WI38 (cell line): ENCODE data around the gene HSF5.

Source experiments
- H3K4me3 ChIP-seq: 2 replicates; pipeline ENCODE4 v1.5.1; 2011; ENCODE audit warnings: low read depth, mild to moderate bottlenecking, control low read depth, low read length
- TF ChIP-seq, protein P1 (sequence below): IDR thresholded peaks from 2 replicates; pipeline ENCODE4 v1.5.1; 2012; ENCODE audit warnings: low read depth, mild to moderate bottlenecking, control low read depth, low read length

The HSF5 gene

DNA sequence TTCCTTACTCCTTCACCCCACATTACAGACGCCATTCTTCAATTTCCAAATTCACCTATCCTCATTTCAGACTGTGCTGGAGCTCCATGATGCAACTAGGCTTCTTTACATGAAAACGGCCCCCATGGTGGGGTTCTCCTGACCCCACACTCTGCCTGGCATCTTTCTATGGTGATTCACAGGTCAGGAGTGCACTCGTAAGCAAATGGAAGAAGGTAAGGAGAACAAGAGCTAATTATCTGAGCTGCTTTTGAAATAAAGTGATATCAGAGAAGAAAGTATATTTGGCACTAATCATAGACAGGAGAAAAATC lies 108.7 kb downstream of the HSF5 start:
- H3K4me3 ChIP-seq: no peak overlapping the region
- TF ChIP-seq, protein P1, sequence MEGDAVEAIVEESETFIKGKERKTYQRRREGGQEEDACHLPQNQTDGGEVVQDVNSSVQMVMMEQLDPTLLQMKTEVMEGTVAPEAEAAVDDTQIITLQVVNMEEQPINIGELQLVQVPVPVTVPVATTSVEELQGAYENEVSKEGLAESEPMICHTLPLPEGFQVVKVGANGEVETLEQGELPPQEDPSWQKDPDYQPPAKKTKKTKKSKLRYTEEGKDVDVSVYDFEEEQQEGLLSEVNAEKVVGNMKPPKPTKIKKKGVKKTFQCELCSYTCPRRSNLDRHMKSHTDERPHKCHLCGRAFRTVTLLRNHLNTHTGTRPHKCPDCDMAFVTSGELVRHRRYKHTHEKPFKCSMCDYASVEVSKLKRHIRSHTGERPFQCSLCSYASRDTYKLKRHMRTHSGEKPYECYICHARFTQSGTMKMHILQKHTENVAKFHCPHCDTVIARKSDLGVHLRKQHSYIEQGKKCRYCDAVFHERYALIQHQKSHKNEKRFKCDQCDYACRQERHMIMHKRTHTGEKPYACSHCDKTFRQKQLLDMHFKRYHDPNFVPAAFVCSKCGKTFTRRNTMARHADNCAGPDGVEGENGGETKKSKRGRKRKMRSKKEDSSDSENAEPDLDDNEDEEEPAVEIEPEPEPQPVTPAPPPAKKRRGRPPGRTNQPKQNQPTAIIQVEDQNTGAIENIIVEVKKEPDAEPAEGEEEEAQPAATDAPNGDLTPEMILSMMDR: no peak

DNA sequence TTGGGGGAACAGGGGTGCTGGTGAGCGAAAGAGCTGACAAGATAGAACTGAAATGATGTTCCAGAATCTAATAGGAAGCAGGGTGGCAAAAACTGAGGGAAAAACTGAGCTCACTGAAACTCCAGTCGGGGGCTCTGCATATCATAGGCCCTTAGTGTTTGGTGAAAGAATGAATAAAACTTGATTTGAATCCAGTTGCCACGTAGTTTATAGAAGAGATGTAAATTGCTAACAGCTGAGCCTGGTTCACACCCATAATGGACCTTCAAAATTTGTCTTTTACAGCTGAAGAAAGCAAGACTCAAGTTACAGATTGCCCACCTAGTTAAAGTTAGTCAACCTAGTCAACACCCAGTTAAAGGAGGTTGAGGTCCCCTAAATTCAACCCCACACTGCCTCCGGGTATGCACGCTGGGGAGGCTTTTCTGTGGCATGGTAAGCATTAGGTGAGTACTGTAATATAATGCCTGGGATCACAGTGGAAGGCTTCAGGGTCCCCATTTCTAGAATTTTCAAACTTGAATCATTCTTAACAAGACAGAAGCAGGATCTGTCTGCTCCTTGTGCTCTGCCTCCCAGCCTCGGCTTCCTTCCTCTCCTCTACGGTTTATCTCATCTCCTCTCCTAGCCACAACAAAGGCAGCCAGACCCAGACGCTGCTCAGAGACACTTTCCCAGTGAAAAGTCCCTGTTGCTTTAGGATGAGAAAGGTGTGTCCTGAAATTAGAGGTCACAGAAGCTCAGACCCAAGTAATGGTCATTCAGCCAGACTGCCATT lies 109.3 kb downstream of the HSF5 start:
- TF ChIP-seq, protein P1: no peak
- H3K4me3 ChIP-seq: no peak overlapping the region

DNA sequence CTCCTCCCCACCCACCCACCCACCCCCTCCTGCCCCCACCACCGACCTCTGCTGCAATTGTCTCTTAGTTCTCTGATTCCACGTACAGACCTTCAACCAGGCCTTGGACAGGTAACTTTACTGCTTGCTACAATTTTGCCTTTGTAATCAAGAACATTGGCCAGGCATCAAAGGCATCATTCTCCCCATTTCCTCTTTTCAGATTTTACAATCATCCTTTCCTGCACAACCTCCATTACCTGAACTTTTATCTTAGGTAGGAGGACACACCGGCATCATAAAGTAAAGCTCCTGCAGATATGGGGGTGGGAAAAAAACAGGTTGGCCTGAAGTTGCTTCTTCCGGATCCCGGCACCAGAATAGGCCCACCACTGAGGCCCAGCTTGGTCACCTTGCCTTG lies 110.5 kb downstream of the HSF5 start:
- no peak overlapping the region for H3K4me3 ChIP-seq
- TF ChIP-seq, protein P1: no peak

DNA sequence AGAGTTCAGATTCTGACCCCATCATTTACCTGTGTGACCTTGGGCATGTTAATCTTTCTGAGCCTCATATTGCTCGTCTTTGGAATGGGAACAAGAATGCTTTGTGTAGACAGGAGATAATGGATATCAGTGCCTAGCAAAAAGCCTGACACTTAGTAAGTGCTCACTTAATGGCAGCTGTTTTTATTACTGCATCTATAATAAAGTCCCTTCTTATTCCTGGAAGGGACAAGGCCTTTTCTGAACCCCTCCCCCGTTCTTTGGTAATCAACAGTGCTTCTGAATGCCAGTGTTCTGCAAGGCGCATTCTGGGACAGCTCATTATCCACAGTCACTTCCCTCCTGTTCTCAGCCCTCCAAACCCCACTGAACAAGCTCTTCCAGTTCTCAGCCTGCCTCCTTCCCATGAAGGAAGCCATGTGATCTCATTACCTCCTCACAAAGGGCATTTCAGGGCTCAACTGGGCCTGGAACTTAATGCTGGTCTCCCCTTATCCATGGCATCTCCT lies 111.1 kb downstream of the HSF5 start:
- H3K4me3 ChIP-seq: no peak overlapping the region
- TF ChIP-seq, protein P1: no peak

DNA sequence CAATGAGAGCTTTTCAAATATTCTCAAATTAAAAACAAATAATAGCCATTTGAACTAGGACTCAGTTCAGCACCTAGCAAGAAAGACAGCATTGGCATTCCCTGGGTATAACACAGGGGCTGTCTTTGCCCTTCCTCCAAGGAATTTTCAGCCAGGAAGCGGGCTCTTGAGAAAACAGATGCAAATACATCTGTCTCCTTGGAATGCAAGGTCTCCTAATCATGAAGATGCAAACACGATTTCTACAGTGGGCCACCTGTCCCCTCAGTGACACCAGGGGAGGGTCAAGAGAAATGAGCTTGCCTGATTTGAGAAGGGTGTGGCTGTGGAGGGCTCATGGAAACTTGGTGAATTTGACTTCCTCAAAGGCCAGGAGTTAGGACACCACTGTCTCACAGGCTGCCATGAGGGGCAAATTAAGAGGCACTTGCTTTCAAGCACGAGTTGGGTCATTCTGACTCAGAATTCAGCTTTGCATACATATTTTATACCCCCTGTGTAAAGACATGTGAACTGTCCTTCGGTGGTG lies 111.7 kb downstream of the HSF5 start:
- no peak overlapping the region for H3K4me3 ChIP-seq
- TF ChIP-seq, protein P1: no peak

DNA sequence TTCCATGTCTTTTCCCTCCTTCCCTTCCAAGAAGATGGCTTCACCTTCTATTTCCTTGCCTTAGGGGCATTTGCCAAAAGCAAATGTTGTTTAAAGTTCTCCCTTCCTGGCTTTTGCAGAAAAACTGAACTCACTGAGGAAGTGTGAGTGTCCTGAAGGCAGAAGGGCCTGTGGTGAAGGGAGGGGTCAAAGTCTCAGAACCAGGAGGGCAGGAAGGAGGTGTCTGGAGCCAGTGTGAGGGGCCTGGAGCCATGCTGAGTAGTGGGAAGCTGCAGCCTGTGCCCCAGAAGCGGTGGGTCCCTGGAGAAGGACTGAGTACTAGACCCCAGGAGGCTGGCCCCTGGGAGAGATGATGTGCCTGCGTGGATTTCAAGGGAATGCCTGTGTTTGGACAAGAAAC lies 112.4 kb downstream of the HSF5 start:
- no peak overlapping the region for H3K4me3 ChIP-seq
- TF ChIP-seq, protein P1: no peak

GRCh38 chr17:58375256-58375655 lies 113.0 kb downstream of the HSF5 start:
- TF ChIP-seq, protein P1: no peak
- H3K4me3 ChIP-seq: no peak overlapping the region
